GM12801 (cell line): ENCODE measurements around the gene CACNA2D3.

Source experiments
- CTCF ChIP-seq: IDR thresholded peaks from one replicate; pipeline ENCODE4 v1.5.1; 2011; ENCODE audit warnings: control low read depth; ENCODE audit not compliant: insufficient read length; ENCODE audit errors: extremely low read depth

CACNA2D3 gene

DNA sequence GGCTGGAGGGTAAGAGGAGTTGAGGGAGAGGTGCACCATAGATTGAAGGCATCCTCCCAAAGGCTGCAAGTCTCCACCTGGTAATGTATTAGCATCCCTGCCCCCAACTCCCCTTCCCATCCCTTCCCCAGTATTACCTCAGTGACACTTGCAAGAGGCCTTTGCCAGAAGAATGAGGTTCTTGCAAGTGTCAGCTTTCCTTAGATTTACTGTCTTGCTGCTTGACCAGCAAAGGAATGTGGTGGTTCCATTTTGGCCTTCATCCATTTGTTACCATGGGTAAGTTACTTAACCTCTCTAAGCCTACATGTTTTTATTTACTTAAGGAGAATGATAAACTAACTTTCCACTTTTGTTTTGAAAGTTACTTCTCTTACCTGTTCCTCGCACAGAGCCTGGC is 696.6 kb downstream of the CACNA2D3 start:
- TF ChIP-seq CTCF = no peak

- TF ChIP-seq CTCF = no peak
These were observed 697.6 kb downstream of the CACNA2D3 start for GRCh38 chr3:54819946-54820345.

DNA sequence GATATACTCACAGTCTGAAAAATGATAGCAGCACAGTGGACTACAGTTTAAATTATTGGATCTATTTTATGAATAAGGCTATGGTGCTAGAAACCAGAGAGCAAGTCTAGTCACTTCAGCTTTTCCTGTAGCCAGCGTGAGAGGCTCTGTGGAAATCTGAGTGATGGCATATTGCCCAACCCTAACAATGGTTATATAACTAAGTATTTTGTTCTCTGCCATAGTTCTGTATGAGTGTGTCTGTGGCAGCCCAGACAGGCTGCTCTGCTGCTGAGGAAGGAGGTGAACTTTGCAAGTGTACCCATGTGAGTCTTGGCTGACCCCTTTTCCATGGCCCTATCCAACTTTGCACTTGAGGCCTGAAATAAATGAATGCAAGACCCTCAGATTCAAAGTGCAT is 699.9 kb downstream of the CACNA2D3 start:
- TF ChIP-seq CTCF = no peak

GRCh38 chr3:54826251-54826691 is 703.9 kb downstream of the CACNA2D3 start:
- TF ChIP-seq CTCF = no peak

DNA sequence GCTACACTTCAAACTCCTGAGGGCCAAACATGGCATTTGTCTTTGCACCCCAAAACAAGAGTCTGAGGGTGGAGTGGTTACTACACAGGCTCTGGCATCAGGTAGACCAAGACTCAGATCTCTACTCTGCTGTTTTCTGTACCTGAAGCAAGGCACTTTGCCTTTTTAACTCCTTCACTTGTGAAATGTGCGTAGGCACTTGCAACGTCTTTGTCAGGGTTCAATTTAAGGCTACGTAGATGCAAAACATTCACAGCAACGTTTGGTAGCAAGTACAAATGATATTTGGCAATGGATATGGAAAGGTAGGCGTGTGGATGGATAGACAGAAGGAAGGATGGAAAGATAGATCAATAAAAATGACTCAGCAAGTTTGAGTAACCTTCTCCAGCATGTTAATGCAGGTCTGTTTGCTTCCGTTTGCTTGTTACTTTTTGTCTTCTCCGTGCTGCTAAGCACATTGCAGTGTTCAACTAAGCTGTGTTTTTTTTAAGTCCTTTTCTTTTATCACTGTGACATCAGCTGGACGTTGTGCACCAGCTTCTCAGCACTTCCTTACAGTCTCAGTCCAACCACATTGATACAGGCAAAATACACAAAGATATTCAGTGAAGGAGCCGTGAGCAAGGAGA is 704.8 kb downstream of the CACNA2D3 start:
- no peak for TF ChIP-seq CTCF

- no peak for TF ChIP-seq CTCF
These were observed 705.4 kb downstream of the CACNA2D3 start for GRCh38 chr3:54827776-54828175.

DNA sequence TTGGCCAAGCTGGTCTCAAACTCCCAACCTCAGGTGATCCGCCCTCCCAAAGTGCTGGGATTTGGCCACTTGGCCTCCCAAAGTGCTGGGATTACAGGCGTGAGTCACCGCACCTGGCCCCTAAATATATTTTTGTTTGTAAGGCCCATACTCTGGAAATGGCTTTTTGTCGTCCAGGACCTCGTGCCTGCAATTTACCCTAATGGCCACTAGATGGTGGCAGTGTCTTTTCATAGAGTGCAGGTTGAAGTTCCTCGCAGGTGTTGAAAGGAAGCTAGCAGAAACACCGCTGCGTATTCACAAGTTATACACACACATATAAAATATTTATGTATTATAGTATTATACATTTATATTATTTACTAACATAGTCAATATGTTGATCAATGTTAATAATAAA is 708.3 kb downstream of the CACNA2D3 start:
- TF ChIP-seq CTCF = peak; percentile 18
